CD8-positive, alpha-beta memory T cell (primary cell): ENCODE data around the gene ZFHX3. TPM values are rescaled to one million over a fixed set of nuclear protein-coding genes. Genes with fewer than 3 reads are reported as not detected.

Experiments
- CTCF ChIA-PET: fragments of 350-600 bp; sonication (Branson Sonifier 250); formaldehyde crosslinking; loops from one replicate; lab custom pipeline; 2021; ENCODE audit warnings: antibody characterized with exemption; lab: Charles Lee
- POLR2A ChIA-PET: fragments of 350-600 bp; sonication (Branson Sonifier 250); formaldehyde crosslinking; loops from one replicate; lab custom pipeline; 2021; ENCODE audit warnings: antibody characterized with exemption; lab: Charles Lee
- DNase-seq, 5 donors: peaks; one replicate each; pipeline versions ENCODE4 v3.0.0 to v3.0.0-alpha.2; 2020 to 2022; ENCODE audit warnings: mixed read lengths in 1 of 5
- H3K27ac ChIP-seq: one replicate; pipeline ENCODE4 v1.7.0; 2013; ENCODE audit warnings: low read depth, mild to moderate bottlenecking, low read length, moderate library complexity
- H3K27me3 ChIP-seq: 2 replicates; pipeline ENCODE4 v1.7.0; 2013; ENCODE audit warnings: low read length, mild to moderate bottlenecking; ENCODE audit not compliant: insufficient read depth, poor library complexity, severe bottlenecking
- H3K36me3 ChIP-seq: 2 replicates; pipeline ENCODE4 v1.7.0; 2013; ENCODE audit warnings: mild to moderate bottlenecking, low read length, moderate library complexity; ENCODE audit not compliant: insufficient read depth
- H3K4me1 ChIP-seq: 2 replicates; pipeline ENCODE4 v1.7.0; 2013; ENCODE audit warnings: mild to moderate bottlenecking, low read length, moderate library complexity; ENCODE audit not compliant: insufficient read depth
- H3K4me3 ChIP-seq: 2 replicates; pipeline ENCODE4 v1.7.0; 2013; ENCODE audit warnings: mild to moderate bottlenecking, low read length
- H3K9me3 ChIP-seq: 2 replicates; pipeline ENCODE4 v1.7.0; 2013; ENCODE audit warnings: mild to moderate bottlenecking, low read length
- H3K27ac Mint-ChIP-seq, 8 donors: one replicate each; pipeline ENCODE4 v1.8.0; 2020 to 2021; ENCODE audit warnings: mixed read lengths in 8 of 8, mild to moderate bottlenecking in 6 of 8, inconsistent platforms in 3 of 8, moderate library complexity in 3 of 8
- H3K27me3 Mint-ChIP-seq, 2 donors: one replicate each; pipeline ENCODE4 v1.8.0; 2020 to 2021; ENCODE audit warnings: mixed read lengths in 2 of 2, mild to moderate bottlenecking in 1 of 2, moderate library complexity in 1 of 2
- H3K36me3 Mint-ChIP-seq, 3 donors: one replicate each; pipeline ENCODE4 v1.8.0; 2020 to 2021; ENCODE audit warnings: mixed read lengths in 3 of 3, inconsistent platforms in 1 of 3, mild to moderate bottlenecking in 1 of 3
- H3K4me1 Mint-ChIP-seq, 3 donors: one replicate each; pipeline ENCODE4 v1.8.0; 2020 to 2021; ENCODE audit warnings: mixed read lengths in 3 of 3, inconsistent platforms in 1 of 3, mild to moderate bottlenecking in 1 of 3
- H3K4me3 Mint-ChIP-seq, 7 donors: one replicate each; pipeline ENCODE4 v1.8.0; 2020 to 2021; ENCODE audit warnings: mixed read lengths in 7 of 7, mild to moderate bottlenecking in 6 of 7, moderate library complexity in 4 of 7, inconsistent platforms in 2 of 7
- H3K9me3 Mint-ChIP-seq, 5 donors: one replicate each; pipeline ENCODE4 v1.8.0; 2020 to 2022; ENCODE audit warnings: mixed read lengths in 5 of 5, mild to moderate bottlenecking in 3 of 5, moderate library complexity in 2 of 5, inconsistent platforms in 1 of 5
- polyA plus RNA-seq: library from polyadenylated mRNA; unstranded; fragments of 300-500 nt; fragmentation: Illumina TruSeq; gene quantifications from one replicate; pipeline ENCODE4 v1.2.3, GENCODE V29; 2021
- total RNA-seq, 2 experiments: library from RNA; stranded (reverse); gene quantifications; one replicate each; pipeline ENCODE4 v1.2.3, GENCODE V29; 2021

ZFHX3 gene
- total and polyA plus RNA-seq, 3 experiments from 2014 or later, result 0.13 to 0.22 (median 0.20) TPM

- H3K4me3 Mint-ChIP-seq, result no peak overlapping the region
- H3K4me1 ChIP-seq, result no peaks in the 10 kb centered on the region
- H3K36me3 Mint-ChIP-seq, result no peaks in the 10 kb centered on the region
- CTCF ChIA-PET, result no interaction called here
- H3K27ac Mint-ChIP-seq, result peak overlapping the region in 1 of 8 donors; percentile 4
- no peaks in the 10 kb centered on the region for H3K9me3 ChIP-seq
- H3K4me1 Mint-ChIP-seq, result peaks cover 0 to 1% (median 0%) of the 10 kb centered on the region in 3 donors
- no peaks in the 10 kb centered on the region for H3K27me3 ChIP-seq
- H3K27me3 Mint-ChIP-seq, result peaks cover 3 to 4% of the 10 kb centered on the region in 2 donors
- no peaks in the 10 kb centered on the region for H3K36me3 ChIP-seq
- peaks cover 0 to 4% (median 0%) of the 10 kb centered on the region in 5 donors for H3K9me3 Mint-ChIP-seq
- H3K4me3 ChIP-seq, result no peak overlapping the region
- no peak overlapping the region for H3K27ac ChIP-seq
- POLR2A ChIA-PET, result no interaction called here
- no peak for DNase-seq
Measured at GRCh38 chr16:72879846-72880245, 168.1 kb downstream of the ZFHX3 start.

- no peaks in the 10 kb centered on the region for H3K27me3 ChIP-seq
- DNase-seq, result no peak
- no peaks in the 10 kb centered on the region for H3K36me3 Mint-ChIP-seq
- H3K27me3 Mint-ChIP-seq, result peaks cover 3 to 4% of the 10 kb centered on the region in 2 donors
- H3K27ac ChIP-seq, result no peak overlapping the region
- no peak overlapping the region for H3K4me3 ChIP-seq
- H3K4me1 Mint-ChIP-seq, result peaks cover 0 to 1% (median 0%) of the 10 kb centered on the region in 3 donors
- H3K4me3 Mint-ChIP-seq, result no peak overlapping the region
- H3K9me3 ChIP-seq, result no peaks in the 10 kb centered on the region
- H3K9me3 Mint-ChIP-seq, result peaks cover 0 to 4% (median 0%) of the 10 kb centered on the region in 5 donors
- ChIA-PET CTCF (no interaction called here), POLR2A (no interaction called here)
- H3K27ac Mint-ChIP-seq, result no peak overlapping the region
- no peaks in the 10 kb centered on the region for H3K4me1 ChIP-seq
- no peaks in the 10 kb centered on the region for H3K36me3 ChIP-seq
Measured at GRCh38 chr16:72878301-72879269, 169.3 kb downstream of the ZFHX3 start.

GRCh38 chr16:72877374-72878028, 170.4 kb downstream of the ZFHX3 start:
- Mint-ChIP-seq H3K4me3 (no peak overlapping the region), H3K36me3 (no peaks in the 10 kb centered on the region), H3K9me3 (peaks cover 0 to 4% (median 0%) of the 10 kb centered on the region in 5 donors), H3K4me1 (peaks cover 0 to 1% (median 0%) of the 10 kb centered on the region in 3 donors), H3K27ac (no peak overlapping the region), H3K27me3 (peaks cover 4 to 5% of the 10 kb centered on the region in 2 donors)
- ChIA-PET CTCF (no interaction called here), POLR2A (no interaction called here)
- Histone ChIP-seq H3K27ac (no peak overlapping the region), H3K4me3 (no peak overlapping the region), H3K27me3 (no peaks in the 10 kb centered on the region), H3K9me3 (no peaks in the 10 kb centered on the region), H3K36me3 (no peaks in the 10 kb centered on the region), H3K4me1 (no peaks in the 10 kb centered on the region)
- no peak for DNase-seq

GRCh38 chr16:72876981-72877373, 171.0 kb downstream of the ZFHX3 start:
- peaks cover 0 to 1% (median 0%) of the 10 kb centered on the region in 3 donors for H3K4me1 Mint-ChIP-seq
- no peak overlapping the region for H3K27ac Mint-ChIP-seq

GRCh38 chr16:72876221-72876620, 171.7 kb downstream of the ZFHX3 start:
- H3K4me1 ChIP-seq, result no peaks in the 10 kb centered on the region
- ChIA-PET POLR2A (no interaction called here), CTCF (no interaction called here)
- DNase-seq, result no peak
- H3K4me3 Mint-ChIP-seq, result no peak overlapping the region
- no peaks in the 10 kb centered on the region for H3K36me3 Mint-ChIP-seq
- H3K27ac Mint-ChIP-seq, result no peak overlapping the region
- H3K36me3 ChIP-seq, result no peaks in the 10 kb centered on the region
- H3K9me3 Mint-ChIP-seq, result peaks cover 0 to 4% (median 0%) of the 10 kb centered on the region in 5 donors
- H3K4me1 Mint-ChIP-seq, result peaks cover 0 to 1% (median 0%) of the 10 kb centered on the region in 3 donors
- no peak overlapping the region for H3K4me3 ChIP-seq
- H3K27me3 Mint-ChIP-seq, result peaks cover 4 to 5% of the 10 kb centered on the region in 2 donors
- no peaks in the 10 kb centered on the region for H3K27me3 ChIP-seq
- H3K9me3 ChIP-seq, result no peaks in the 10 kb centered on the region
- no peak overlapping the region for H3K27ac ChIP-seq

More at GRCh38 chr16:72876981-72877373, 171.0 kb downstream of the ZFHX3 start:
- CTCF ChIA-PET, result no interaction called here
- Mint-ChIP-seq H3K27me3 (peaks cover 4 to 5% of the 10 kb centered on the region in 2 donors), H3K36me3 (no peaks in the 10 kb centered on the region), H3K9me3 (peaks cover 0 to 4% (median 0%) of the 10 kb centered on the region in 5 donors), H3K4me3 (no peak overlapping the region)
- Histone ChIP-seq H3K4me3 (no peak overlapping the region), H3K27ac (no peak overlapping the region), H3K36me3 (no peaks in the 10 kb centered on the region), H3K27me3 (no peaks in the 10 kb centered on the region), H3K9me3 (no peaks in the 10 kb centered on the region), H3K4me1 (no peaks in the 10 kb centered on the region)
- POLR2A ChIA-PET, result no interaction called here
- no peak for DNase-seq

GRCh38 chr16:72875291-72876031, 172.5 kb downstream of the ZFHX3 start:
- no peak overlapping the region for H3K4me3 Mint-ChIP-seq
- no peaks in the 10 kb centered on the region for H3K9me3 ChIP-seq
- peaks cover 0 to 1% (median 0%) of the 10 kb centered on the region in 3 donors for H3K4me1 Mint-ChIP-seq
- peaks cover 4 to 5% of the 10 kb centered on the region in 2 donors for H3K27me3 Mint-ChIP-seq
- H3K4me3 ChIP-seq, result no peak overlapping the region
- peaks cover 0 to 4% (median 0%) of the 10 kb centered on the region in 5 donors for H3K9me3 Mint-ChIP-seq
- H3K27ac Mint-ChIP-seq, result peak overlapping the region in 1 of 8 donors; percentile 5
- CTCF ChIA-PET, result no interaction called here
- H3K36me3 Mint-ChIP-seq, result no peaks in the 10 kb centered on the region
- DNase-seq, result no peak
- POLR2A ChIA-PET, result no interaction called here
- H3K36me3 ChIP-seq, result no peaks in the 10 kb centered on the region
- H3K27me3 ChIP-seq, result no peaks in the 10 kb centered on the region
- no peaks in the 10 kb centered on the region for H3K4me1 ChIP-seq
- no peak overlapping the region for H3K27ac ChIP-seq

GRCh38 chr16:72873853-72874252, 174.1 kb downstream of the ZFHX3 start:
- H3K4me1 ChIP-seq, result no peaks in the 10 kb centered on the region
- POLR2A ChIA-PET, result no interaction called here

More at GRCh38 chr16:72873853-72874252, 174.1 kb downstream of the ZFHX3 start:
- Mint-ChIP-seq H3K27ac (no peak overlapping the region), H3K4me3 (no peak overlapping the region), H3K9me3 (peaks cover 0 to 3% (median 0%) of the 10 kb centered on the region in 5 donors), H3K4me1 (peaks cover 0 to 1% (median 0%) of the 10 kb centered on the region in 3 donors), H3K36me3 (no peaks in the 10 kb centered on the region), H3K27me3 (peaks cover 4 to 5% of the 10 kb centered on the region in 2 donors)
- no peaks in the 10 kb centered on the region for H3K27me3 ChIP-seq
- no peak overlapping the region for H3K4me3 ChIP-seq
- no peaks in the 10 kb centered on the region for H3K36me3 ChIP-seq
- no peak for DNase-seq
- CTCF ChIA-PET, result no interaction called here
- H3K9me3 ChIP-seq, result no peaks in the 10 kb centered on the region
- no peak overlapping the region for H3K27ac ChIP-seq
